Panc1 (cell line): ENCODE results near the gene COG2. TPM values are rescaled to one million over a fixed set of nuclear protein-coding genes. Genes with fewer than 3 reads are reported as not detected.

Experiments
- ATAC-seq: fragments of 200-7000 bp; cut with Tn5 transposase; 2 replicates; pipeline ENCODE4 v1.9.1; 2020; ENCODE audit warnings: mild to moderate bottlenecking, moderate library complexity
- BruUV-seq: library from RNA; stranded (reverse); fragments of 400-500 nt; replicated peaks from 2 replicates; lab custom pipeline; 2021; lab: Mats Ljungman, UMichigan
- CTCF ChIA-PET: fragments of 300-600 bp; sonication (Branson Sonifier 250); formaldehyde crosslinking; loops from one replicate; lab custom pipeline; 2022; ENCODE audit warnings: antibody characterized with exemption; lab: Charles Lee
- POLR2A ChIA-PET: fragments of 300-600 bp; sonication (Branson Sonifier 250); formaldehyde crosslinking; loops from one replicate; lab custom pipeline; 2022; ENCODE audit warnings: antibody characterized with exemption; lab: Charles Lee
- DNase-seq: peaks from one replicate; pipeline ENCODE4 v3.0.0-alpha.2; 2010; ENCODE audit warnings: low read depth, low spot score
- H3K27ac ChIP-seq: 2 replicates; pipeline ENCODE4 v1.5.1; 2011; ENCODE audit warnings: mild to moderate bottlenecking, low read length, inconsistent platforms
- H3K27me3 ChIP-seq: fragments of 200-500 bp; sonication (Bioruptor generic); 2 replicates; pipeline ENCODE4 v1.6.0; 2014; ENCODE audit warnings: low read length, inconsistent platforms; ENCODE audit not compliant: control insufficient read depth, insufficient read depth
- H3K36me3 ChIP-seq: fragments of 200-500 bp; sonication (Bioruptor generic); 2 replicates; pipeline ENCODE4 v1.5.1; 2014; ENCODE audit warnings: inconsistent platforms, mild to moderate bottlenecking, low read length, moderate library complexity; ENCODE audit not compliant: control insufficient read depth, insufficient read depth
- H3K4me1 ChIP-seq: 2 replicates; pipeline ENCODE4 v1.5.1; 2011; ENCODE audit warnings: inconsistent platforms, mild to moderate bottlenecking, low read length, moderate library complexity; ENCODE audit not compliant: control insufficient read depth, insufficient read depth
- H3K4me3 ChIP-seq, 2 experiments: 2 replicates each; pipeline ENCODE4 v1.5.1; 2011 to 2012; ENCODE audit warnings: low read depth in 2 of 2, low read length in 2 of 2, mild to moderate bottlenecking in 2 of 2, inconsistent platforms in 1 of 2, moderate library complexity in 1 of 2
- H3K9me3 ChIP-seq: fragments of 200-500 bp; sonication (Bioruptor generic); 2 replicates; pipeline ENCODE4 v1.5.1; 2014; ENCODE audit warnings: low read depth, mild to moderate bottlenecking, inconsistent platforms, low read length, moderate library complexity; ENCODE audit not compliant: control insufficient read depth, insufficient read depth
- POLR2AphosphoS5 ChIP-seq: IDR thresholded peaks from 2 replicates; pipeline ENCODE4 v1.6.1; 2012; ENCODE audit warnings: mild to moderate bottlenecking, low read depth, low read length, moderate library complexity
- SIN3A ChIP-seq: IDR thresholded peaks from 2 replicates; pipeline ENCODE4 v1.6.1; 2012; ENCODE audit warnings: low read depth, mild to moderate bottlenecking, low read length, moderate library complexity, borderline replicate concordance; ENCODE audit not compliant: insufficient read depth
- TCF7L2 ChIP-seq: IDR thresholded peaks from 2 replicates; pipeline ENCODE4 v1.6.1; 2011; ENCODE audit warnings: mild to moderate bottlenecking, low read depth, low read length, inconsistent platforms
- in situ Hi-C: cut with HindIII; loops from 2 replicates; pipeline ENCODE4 v1.10.0; 2016; ENCODE audit warnings: low sequenced_read_pairs, low pct_unique_long_range_greater_than_20kb
- intact Hi-C: fragments of 100-400 bp; cut with micrococcal nuclease; formaldehyde crosslinking; loops from one replicate; pipeline ENCODE4 v1.10.0; 2022; ENCODE audit not compliant: unreplicated experiment
- total RNA-seq: library from RNA; stranded (reverse); gene quantifications from one replicate; pipeline ENCODE4 v1.2.1, GENCODE V29; 2021; ENCODE audit not compliant: unreplicated experiment
- TF ChIP-seq, protein P1 (sequence below), 2 experiments: IDR thresholded peaks; 2 replicates each; pipeline ENCODE4 v1.6.1; 2011 to 2012; ENCODE audit warnings: low read depth in 2 of 2, control low read depth in 1 of 2, low read length in 1 of 2, mild to moderate bottlenecking in 1 of 2, moderate library complexity in 1 of 2; ENCODE audit not compliant: insufficient read depth in 1 of 2
- TF ChIP-seq, protein P2 (sequence below): fragments of 450-650 bp; IDR thresholded peaks from 2 replicates; pipeline ENCODE4 v1.5.1; 2017; ENCODE audit warnings: mild to moderate bottlenecking

COG2 gene
- total RNA-seq, 1 experiment from 2014 or later, result 20.5 TPM

DNA sequence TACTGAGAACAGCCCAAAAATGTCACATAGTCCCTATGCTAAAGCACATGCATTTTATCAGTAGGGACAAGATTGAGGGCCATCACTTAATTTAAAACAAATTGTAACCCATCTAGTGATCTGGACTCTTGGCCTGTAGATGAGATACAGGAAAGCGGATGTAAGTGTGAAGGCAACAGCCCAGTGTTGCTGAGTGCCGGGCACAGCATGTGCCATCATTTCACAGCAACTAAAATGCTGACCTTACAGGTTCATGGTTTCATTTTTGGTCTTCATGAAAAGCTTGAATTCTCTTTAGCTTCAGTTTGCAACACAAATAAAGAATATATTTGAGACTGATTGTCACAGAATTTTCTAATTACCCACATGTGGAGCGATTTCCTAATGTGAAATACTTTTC, 5.8 kb downstream of the COG2 start:
- no peak for TF ChIP-seq SIN3A
- TF ChIP-seq, protein P1, sequence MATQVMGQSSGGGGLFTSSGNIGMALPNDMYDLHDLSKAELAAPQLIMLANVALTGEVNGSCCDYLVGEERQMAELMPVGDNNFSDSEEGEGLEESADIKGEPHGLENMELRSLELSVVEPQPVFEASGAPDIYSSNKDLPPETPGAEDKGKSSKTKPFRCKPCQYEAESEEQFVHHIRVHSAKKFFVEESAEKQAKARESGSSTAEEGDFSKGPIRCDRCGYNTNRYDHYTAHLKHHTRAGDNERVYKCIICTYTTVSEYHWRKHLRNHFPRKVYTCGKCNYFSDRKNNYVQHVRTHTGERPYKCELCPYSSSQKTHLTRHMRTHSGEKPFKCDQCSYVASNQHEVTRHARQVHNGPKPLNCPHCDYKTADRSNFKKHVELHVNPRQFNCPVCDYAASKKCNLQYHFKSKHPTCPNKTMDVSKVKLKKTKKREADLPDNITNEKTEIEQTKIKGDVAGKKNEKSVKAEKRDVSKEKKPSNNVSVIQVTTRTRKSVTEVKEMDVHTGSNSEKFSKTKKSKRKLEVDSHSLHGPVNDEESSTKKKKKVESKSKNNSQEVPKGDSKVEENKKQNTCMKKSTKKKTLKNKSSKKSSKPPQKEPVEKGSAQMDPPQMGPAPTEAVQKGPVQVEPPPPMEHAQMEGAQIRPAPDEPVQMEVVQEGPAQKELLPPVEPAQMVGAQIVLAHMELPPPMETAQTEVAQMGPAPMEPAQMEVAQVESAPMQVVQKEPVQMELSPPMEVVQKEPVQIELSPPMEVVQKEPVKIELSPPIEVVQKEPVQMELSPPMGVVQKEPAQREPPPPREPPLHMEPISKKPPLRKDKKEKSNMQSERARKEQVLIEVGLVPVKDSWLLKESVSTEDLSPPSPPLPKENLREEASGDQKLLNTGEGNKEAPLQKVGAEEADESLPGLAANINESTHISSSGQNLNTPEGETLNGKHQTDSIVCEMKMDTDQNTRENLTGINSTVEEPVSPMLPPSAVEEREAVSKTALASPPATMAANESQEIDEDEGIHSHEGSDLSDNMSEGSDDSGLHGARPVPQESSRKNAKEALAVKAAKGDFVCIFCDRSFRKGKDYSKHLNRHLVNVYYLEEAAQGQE (IDR thresholded peaks at IDR 0.05; ENCODE audit: insufficient read depth in 1 of 2, low read depth in 2 of 2, low read length in 1 of 2), result no peak
- TF ChIP-seq POLR2AphosphoS5, result no peak
- TF ChIP-seq, protein P2, sequence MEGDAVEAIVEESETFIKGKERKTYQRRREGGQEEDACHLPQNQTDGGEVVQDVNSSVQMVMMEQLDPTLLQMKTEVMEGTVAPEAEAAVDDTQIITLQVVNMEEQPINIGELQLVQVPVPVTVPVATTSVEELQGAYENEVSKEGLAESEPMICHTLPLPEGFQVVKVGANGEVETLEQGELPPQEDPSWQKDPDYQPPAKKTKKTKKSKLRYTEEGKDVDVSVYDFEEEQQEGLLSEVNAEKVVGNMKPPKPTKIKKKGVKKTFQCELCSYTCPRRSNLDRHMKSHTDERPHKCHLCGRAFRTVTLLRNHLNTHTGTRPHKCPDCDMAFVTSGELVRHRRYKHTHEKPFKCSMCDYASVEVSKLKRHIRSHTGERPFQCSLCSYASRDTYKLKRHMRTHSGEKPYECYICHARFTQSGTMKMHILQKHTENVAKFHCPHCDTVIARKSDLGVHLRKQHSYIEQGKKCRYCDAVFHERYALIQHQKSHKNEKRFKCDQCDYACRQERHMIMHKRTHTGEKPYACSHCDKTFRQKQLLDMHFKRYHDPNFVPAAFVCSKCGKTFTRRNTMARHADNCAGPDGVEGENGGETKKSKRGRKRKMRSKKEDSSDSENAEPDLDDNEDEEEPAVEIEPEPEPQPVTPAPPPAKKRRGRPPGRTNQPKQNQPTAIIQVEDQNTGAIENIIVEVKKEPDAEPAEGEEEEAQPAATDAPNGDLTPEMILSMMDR, result no peak
- no peak for TF ChIP-seq TCF7L2
- POLR2A ChIA-PET, result no interaction called here
- Histone ChIP-seq H3K27me3 (no peaks in the 10 kb centered on the region), H3K4me3 (no peak overlapping the region), H3K27ac (no peak overlapping the region), H3K9me3 (no peaks in the 10 kb centered on the region; the same call in 1 of the 2 replicates), H3K36me3 (peaks cover 3% of the 10 kb centered on the region; the same call in 1 of the 2 replicates), H3K4me1 (peaks cover 8% of the 10 kb centered on the region)
- ATAC-seq, result no peak
- in situ Hi-C loops, result no loop called here
- BruUV-seq, result no TSS peak
- CTCF ChIA-PET, result no interaction called here
- intact Hi-C loops, result no loop called here
- no peak for DNase-seq

GRCh38 chr1:230650300-230650699, 8.0 kb downstream of the COG2 start:
- H3K27me3 ChIP-seq, result no peaks in the 10 kb centered on the region
- no peak for ATAC-seq
- H3K36me3 ChIP-seq, result no peaks in the 10 kb centered on the region
- POLR2A ChIA-PET, result no interaction called here
- CTCF ChIA-PET, result no interaction called here
- DNase-seq, result no peak
- no peak overlapping the region for H3K27ac ChIP-seq
- BruUV-seq, result no TSS peak
- TF ChIP-seq, protein P2, result no peak
- no peak for TF ChIP-seq POLR2AphosphoS5
- no peak for TF ChIP-seq TCF7L2
- no peak for TF ChIP-seq SIN3A
- TF ChIP-seq, protein P1 (IDR thresholded peaks at IDR 0.05; ENCODE audit: insufficient read depth in 1 of 2, low read depth in 2 of 2, low read length in 1 of 2), result no peak
- in situ Hi-C loops, result no loop called here
- H3K4me3 ChIP-seq, result no peak overlapping the region
- H3K9me3 ChIP-seq, result no peaks in the 10 kb centered on the region; the same call in 1 of the 2 replicates
- no peaks in the 10 kb centered on the region for H3K4me1 ChIP-seq
- intact Hi-C loops, result no loop called here
